ENCODE results near the gene OR56A3.
A peak's percentile ranks its signal among the peaks of the same experiment; 100 is the strongest.

- peak; percentile 49 to 65 for TF ChIP-seq CTCF (conservative IDR thresholded peaks at IDR 0.05 in 1 of 2, IDR thresholded peaks at IDR 0.05 in 1 of 2; ENCODE audit: extremely low read depth in 1 of 2, insufficient read depth in 1 of 2, low read depth in 1 of 2, low read length in 2 of 2)
- no peak for TF ChIP-seq EZH2 (IDR thresholded peaks at IDR 0.05; ENCODE audit: borderline replicate concordance, low read length)
Observed at GRCh38 chr11:5992604-5993251, 50.7 kb downstream of the OR56A3 start.

All from mammary epithelial cell (primary cell).